Prostate gland (tissue), 2 donors: ENCODE data around the gene CPNE4. TPM values are rescaled to one million over a fixed set of nuclear protein-coding genes. Genes with fewer than 3 reads are reported as not detected.

Source experiments
- DNase-seq: peaks from one replicate; pipeline ENCODE4 v3.0.0-alpha.2; 2019; ENCODE audit warnings: low spot score
- H3K27ac ChIP-seq, 2 donors: fragments of 200-600 bp; sonication (generic); 2 replicates each; pipeline ENCODE4 v1.5.1; 2017 to 2019
- H3K27me3 ChIP-seq: fragments of 200-600 bp; sonication (generic); replicated peaks from 2 replicates; pipeline ENCODE4 v1.5.1; 2019; ENCODE audit not compliant: insufficient read depth
- H3K36me3 ChIP-seq, 2 donors: fragments of 200-600 bp; sonication (generic); 1 replicate in 1 of 2; 2 replicates in 1 of 2; pipeline versions ENCODE4 v1.5.1 to v1.8.1; 2017 to 2019
- H3K4me1 ChIP-seq: fragments of 200-600 bp; sonication (generic); replicated peaks from 2 replicates; pipeline ENCODE4 v1.5.1; 2019
- H3K4me3 ChIP-seq, 2 donors: fragments of 200-600 bp; sonication (generic); 2 replicates each; pipeline ENCODE4 v1.5.1; 2017 to 2019
- H3K9me3 ChIP-seq: fragments of 200-600 bp; sonication (generic); 2 replicates; pipeline ENCODE4 v1.5.1; 2017
- POLR2A ChIP-seq: fragments of 450-650 bp; IDR thresholded peaks from one replicate; pipeline ENCODE4 v1.6.1; 2016; ENCODE audit warnings: antibody characterized with exemption, mild to moderate bottlenecking
- POLR2AphosphoS5 ChIP-seq: sonication (generic); formaldehyde crosslinking; IDR thresholded peaks from one replicate; pipeline ENCODE4 v1.6.1; 2017; ENCODE audit warnings: antibody characterized with exemption
- WGBS: methylation state at CpG from one replicate; pipeline ENCODE4 v1.1.5; 2018; 5-methylcytosine and 5-hydroxymethylcytosine counted together
- intact Hi-C: fragments of 100-400 bp; cut with DNase I; formaldehyde crosslinking; loops from one replicate; pipeline ENCODE4 v1.14.2; 2022
- total RNA-seq, 2 donors: library from RNA; depleted of rRNA; stranded (reverse); fragments of >200 nt; gene quantifications; one replicate each; pipeline ENCODE4 v1.1.0, GENCODE V29; 2016
- TF ChIP-seq, protein P1 (sequence below), 4 experiments: fragments of 200-600 bp in 2 of 4; fragments of 450-650 bp in 2 of 4; sonication (generic) in 2 of 4; IDR thresholded peaks; 1 replicate in 3 of 4; 2 replicates in 1 of 4; pipeline ENCODE4 v1.5.1; 2016 to 2019; ENCODE audit warnings: antibody characterized with exemption in 4 of 4, mild to moderate bottlenecking in 2 of 4, moderate library complexity in 2 of 4

Gene CPNE4
- total RNA-seq, 2 donors from 2014 or later, result 39.9 to 68.2 TPM

DNA sequence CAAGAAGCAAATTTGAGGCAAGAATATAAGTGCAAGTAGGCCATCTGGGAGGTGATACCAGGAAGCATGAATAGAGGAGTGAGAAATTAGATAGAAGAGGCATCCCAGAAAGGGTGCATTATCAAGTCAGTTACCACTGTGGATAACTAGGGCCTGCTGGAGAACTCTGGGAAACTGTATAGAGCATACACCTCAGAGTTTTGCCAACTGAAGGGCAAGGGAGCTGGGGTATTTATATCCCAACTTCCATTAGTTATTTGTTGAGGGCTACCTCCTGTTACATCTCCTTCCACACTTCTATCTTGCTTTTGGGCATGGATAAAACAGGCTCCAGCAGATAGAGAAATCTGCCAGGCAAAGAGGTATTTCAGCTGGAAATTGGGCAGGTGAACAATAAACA lies 448.5 kb downstream of the CPNE4 start:
- TF ChIP-seq POLR2AphosphoS5, result no peak
- no peak for TF ChIP-seq POLR2A
- TF ChIP-seq, protein P1, sequence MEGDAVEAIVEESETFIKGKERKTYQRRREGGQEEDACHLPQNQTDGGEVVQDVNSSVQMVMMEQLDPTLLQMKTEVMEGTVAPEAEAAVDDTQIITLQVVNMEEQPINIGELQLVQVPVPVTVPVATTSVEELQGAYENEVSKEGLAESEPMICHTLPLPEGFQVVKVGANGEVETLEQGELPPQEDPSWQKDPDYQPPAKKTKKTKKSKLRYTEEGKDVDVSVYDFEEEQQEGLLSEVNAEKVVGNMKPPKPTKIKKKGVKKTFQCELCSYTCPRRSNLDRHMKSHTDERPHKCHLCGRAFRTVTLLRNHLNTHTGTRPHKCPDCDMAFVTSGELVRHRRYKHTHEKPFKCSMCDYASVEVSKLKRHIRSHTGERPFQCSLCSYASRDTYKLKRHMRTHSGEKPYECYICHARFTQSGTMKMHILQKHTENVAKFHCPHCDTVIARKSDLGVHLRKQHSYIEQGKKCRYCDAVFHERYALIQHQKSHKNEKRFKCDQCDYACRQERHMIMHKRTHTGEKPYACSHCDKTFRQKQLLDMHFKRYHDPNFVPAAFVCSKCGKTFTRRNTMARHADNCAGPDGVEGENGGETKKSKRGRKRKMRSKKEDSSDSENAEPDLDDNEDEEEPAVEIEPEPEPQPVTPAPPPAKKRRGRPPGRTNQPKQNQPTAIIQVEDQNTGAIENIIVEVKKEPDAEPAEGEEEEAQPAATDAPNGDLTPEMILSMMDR (IDR thresholded peaks at IDR 0.05), result no peak
- no peak overlapping the region for H3K27ac ChIP-seq
- H3K4me1 ChIP-seq, result no peaks in the 10 kb centered on the region
- H3K4me3 ChIP-seq, result no peak overlapping the region
- no peaks in the 10 kb centered on the region for H3K36me3 ChIP-seq
- no peaks in the 10 kb centered on the region for H3K9me3 ChIP-seq
- intact Hi-C loops, result no loop called here
- DNase-seq, result no peak
- H3K27me3 ChIP-seq, result no peaks in the 10 kb centered on the region

DNA sequence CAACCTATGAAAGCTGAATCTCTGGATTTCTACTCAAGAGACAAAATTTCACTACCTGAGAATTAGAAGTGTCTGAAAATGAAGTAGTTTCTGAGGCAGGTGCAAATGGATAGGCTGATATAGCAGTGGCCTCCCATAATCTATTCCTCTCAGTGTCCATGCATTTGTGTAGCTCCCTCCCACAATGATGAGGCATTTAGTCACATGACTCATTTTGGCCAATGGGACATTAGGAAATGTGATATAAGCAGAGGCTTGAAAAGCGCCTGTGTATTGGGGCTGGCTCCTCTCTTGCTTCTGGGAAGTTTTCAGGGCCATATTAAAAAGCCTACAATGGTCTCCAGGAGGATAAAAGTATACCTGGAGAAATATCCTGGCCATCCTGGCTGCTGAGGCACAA lies 452.4 kb downstream of the CPNE4 start:
- Histone ChIP-seq H3K27me3 (no peaks in the 10 kb centered on the region), H3K36me3 (no peaks in the 10 kb centered on the region), H3K27ac (no peak overlapping the region), H3K4me3 (no peak overlapping the region), H3K4me1 (no peaks in the 10 kb centered on the region), H3K9me3 (no peaks in the 10 kb centered on the region)
- TF ChIP-seq POLR2AphosphoS5 (no peak), POLR2A (no peak)
- TF ChIP-seq, protein P1 (IDR thresholded peaks at IDR 0.05), result no peak
- WGBS, result 100% methylated on average over 1 of the region's 1 CpG
- intact Hi-C loops, result no loop called here
- DNase-seq, result no peak

DNA sequence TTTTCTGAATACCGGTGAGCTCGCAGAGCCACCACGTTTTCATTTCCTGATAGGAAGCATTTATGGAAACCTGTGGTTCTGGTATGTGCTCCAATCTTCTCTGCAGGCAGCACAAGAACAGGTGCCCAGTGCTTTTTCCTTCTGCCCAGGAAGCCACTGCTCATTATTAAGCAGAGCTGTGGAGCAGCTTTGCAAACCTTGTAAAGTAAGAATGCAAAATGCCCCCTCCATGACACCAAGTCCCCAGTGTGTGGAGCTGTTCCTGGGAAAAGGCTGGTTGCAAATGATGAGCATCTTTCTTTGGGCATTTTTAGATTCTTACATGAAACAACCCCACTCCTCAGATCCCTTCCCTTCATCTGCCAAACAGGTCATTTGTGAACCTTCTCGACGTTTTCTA lies 466.4 kb downstream of the CPNE4 start:
- no peak for TF ChIP-seq POLR2A
- TF ChIP-seq, protein P1 (IDR thresholded peaks at IDR 0.05), result no peak
- TF ChIP-seq POLR2AphosphoS5, result no peak
- no peak overlapping the region for H3K4me3 ChIP-seq
- no peak overlapping the region for H3K27ac ChIP-seq
- DNase-seq, result no peak
- H3K9me3 ChIP-seq, result no peaks in the 10 kb centered on the region
- H3K4me1 ChIP-seq, result no peaks in the 10 kb centered on the region
- 62% methylated on average over 5 of the region's 5 CpGs for WGBS
- H3K27me3 ChIP-seq, result no peaks in the 10 kb centered on the region
- no peaks in the 10 kb centered on the region for H3K36me3 ChIP-seq
- intact Hi-C loops, result no loop called here

DNA sequence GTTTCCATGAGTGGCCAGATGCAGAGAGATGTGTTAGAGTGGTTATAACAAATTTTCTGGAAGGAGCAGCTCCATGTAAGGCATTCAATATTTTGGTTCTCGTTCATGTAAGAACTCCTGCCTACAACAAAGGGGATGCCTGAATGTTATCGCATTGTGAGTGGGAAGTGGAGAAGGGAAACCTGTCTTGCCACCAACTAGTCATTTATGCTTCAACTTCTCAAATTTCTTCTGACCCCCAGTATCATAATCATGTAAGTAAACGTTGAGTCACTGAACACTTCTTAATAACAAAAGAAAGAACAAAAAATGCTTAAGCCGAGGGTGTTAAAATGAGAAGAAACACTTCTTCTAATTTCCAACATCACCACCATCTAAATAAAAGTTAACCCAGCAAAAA lies 470.0 kb downstream of the CPNE4 start:
- 45% methylated on average over 4 of the region's 4 CpGs for WGBS
- Histone ChIP-seq H3K9me3 (no peaks in the 10 kb centered on the region), H3K36me3 (no peaks in the 10 kb centered on the region), H3K27me3 (no peaks in the 10 kb centered on the region), H3K27ac (no peak overlapping the region), H3K4me3 (no peak overlapping the region), H3K4me1 (no peaks in the 10 kb centered on the region)
- intact Hi-C loops, result no loop called here
- no peak for DNase-seq
- TF ChIP-seq, protein P1 (IDR thresholded peaks at IDR 0.05), result no peak
- TF ChIP-seq POLR2AphosphoS5 (no peak), POLR2A (no peak)

DNA sequence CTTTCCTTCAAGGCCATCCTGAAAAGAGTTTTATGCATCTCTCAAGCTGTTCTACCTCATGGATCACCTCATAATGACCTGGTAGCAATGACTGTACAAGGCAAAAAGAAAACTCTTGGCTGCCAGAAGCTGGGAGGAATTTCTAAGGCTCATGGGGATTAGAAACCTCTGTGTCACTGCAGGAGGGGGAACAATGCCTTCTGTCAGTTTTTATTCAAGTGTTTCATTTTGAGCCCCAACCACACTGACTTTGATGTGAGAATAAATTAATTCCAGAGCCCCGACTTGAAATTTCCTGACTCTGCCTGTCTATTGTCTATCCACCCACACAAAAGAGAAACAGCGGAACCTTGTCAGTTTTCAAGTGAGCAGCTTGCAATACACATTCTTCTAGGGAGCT lies 473.3 kb downstream of the CPNE4 start:
- Histone ChIP-seq H3K4me1 (no peaks in the 10 kb centered on the region), H3K27me3 (no peaks in the 10 kb centered on the region), H3K9me3 (no peaks in the 10 kb centered on the region), H3K36me3 (no peaks in the 10 kb centered on the region), H3K27ac (no peak overlapping the region), H3K4me3 (no peak overlapping the region)
- intact Hi-C loops, result no loop called here
- TF ChIP-seq POLR2A (no peak), POLR2AphosphoS5 (no peak)
- TF ChIP-seq, protein P1 (IDR thresholded peaks at IDR 0.05), result no peak
- no peak for DNase-seq
- 26% methylated on average over 2 of the region's 2 CpGs for whole genome bisulfite sequencing
